ENCODE results near the gene RAB3C.

Gene RAB3C

GRCh38 chr5:58885260-58885659 is 302.4 kb downstream of the RAB3C start:
- no peak for DNase-seq (ENCODE audit: low read depth in 3 of 3)

- peak; percentile 21 to 31 (median 26) for DNase-seq (ENCODE audit: low read depth in 3 of 3)
These were observed 303.7 kb downstream of the RAB3C start for GRCh38 chr5:58886315-58887207.

- DNase-seq (ENCODE audit: low read depth in 3 of 3): no peak
These were observed 304.4 kb downstream of the RAB3C start for GRCh38 chr5:58887311-58887710.

GRCh38 chr5:58887721-58888409 is 305.0 kb downstream of the RAB3C start:
- no peak for DNase-seq (ENCODE audit: low read depth in 3 of 3)

- no peak for DNase-seq (ENCODE audit: low read depth in 3 of 3)
These were observed 307.4 kb downstream of the RAB3C start for GRCh38 chr5:58890265-58890664.

- no peak for DNase-seq (ENCODE audit: low read depth in 3 of 3)
These were observed 307.8 kb downstream of the RAB3C start for GRCh38 chr5:58890701-58891085.

GRCh38 chr5:58891086-58891970 is 308.5 kb downstream of the RAB3C start:
- peak; percentile 23 to 41 (median 33) for DNase-seq (ENCODE audit: low read depth in 3 of 3)

GRCh38 chr5:58891971-58892343 is 309.1 kb downstream of the RAB3C start:
- no peak for DNase-seq (ENCODE audit: low read depth in 3 of 3)

GRCh38 chr5:58893551-58893950 is 310.7 kb downstream of the RAB3C start:
- no peak for DNase-seq (ENCODE audit: low read depth in 3 of 3)

- DNase-seq (ENCODE audit: low read depth in 3 of 3): no peak
These were observed 315.1 kb downstream of the RAB3C start for GRCh38 chr5:58898006-58898405.

GRCh38 chr5:58898538-58898937 is 315.7 kb downstream of the RAB3C start:
- DNase-seq (ENCODE audit: low read depth in 3 of 3): no peak

GRCh38 chr5:58901271-58901670 is 318.4 kb downstream of the RAB3C start:
- DNase-seq (ENCODE audit: low read depth in 3 of 3): no peak

GRCh38 chr5:58902305-58902704 is 319.4 kb downstream of the RAB3C start:
- no peak for DNase-seq (ENCODE audit: low read depth in 3 of 3)

GRCh38 chr5:58902765-58903164 is 319.9 kb downstream of the RAB3C start:
- no peak for DNase-seq (ENCODE audit: low read depth in 3 of 3)

GRCh38 chr5:58904737-58905136 is 321.9 kb downstream of the RAB3C start:
- DNase-seq (ENCODE audit: low read depth in 3 of 3): no peak

GRCh38 chr5:58905944-58906343 is 323.1 kb downstream of the RAB3C start:
- no peak for DNase-seq (ENCODE audit: low read depth in 3 of 3)
